CD1c-positive myeloid dendritic cell (primary cell): ENCODE measurements around the gene ETS1.

Experiments used
- DNase-seq: peaks from one replicate; pipeline ENCODE4 v3.0.0-alpha.2; 2016; ENCODE audit errors: extremely low spot score

Gene ETS1

DNA sequence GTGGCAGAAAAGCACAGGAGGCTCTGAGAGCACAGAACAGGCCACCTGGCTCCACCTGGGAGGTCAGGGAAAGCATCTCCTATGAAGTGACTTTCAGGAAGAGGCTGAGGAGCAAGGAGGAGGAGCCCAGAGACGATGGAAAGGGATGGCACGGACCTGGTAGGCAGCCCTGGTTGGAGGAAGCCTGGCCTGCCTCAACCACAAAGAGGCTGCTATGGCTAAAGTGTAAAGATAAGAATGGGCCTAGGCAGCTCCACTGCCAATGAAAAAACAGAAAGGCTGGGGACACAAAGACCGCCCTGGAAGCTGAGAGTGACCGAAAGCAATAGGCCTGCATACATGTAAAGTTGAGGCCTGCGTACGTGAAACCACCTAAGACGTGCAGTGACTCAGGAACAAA lies 31.2 kb upstream of the ETS1 start:
- no peak for DNase-seq

- no peak for DNase-seq
Observed at GRCh38 chr11:128616161-128616560, 28.8 kb upstream of the ETS1 start.

GRCh38 chr11:128615612-128616011 lies 28.3 kb upstream of the ETS1 start:
- DNase-seq = no peak

DNA sequence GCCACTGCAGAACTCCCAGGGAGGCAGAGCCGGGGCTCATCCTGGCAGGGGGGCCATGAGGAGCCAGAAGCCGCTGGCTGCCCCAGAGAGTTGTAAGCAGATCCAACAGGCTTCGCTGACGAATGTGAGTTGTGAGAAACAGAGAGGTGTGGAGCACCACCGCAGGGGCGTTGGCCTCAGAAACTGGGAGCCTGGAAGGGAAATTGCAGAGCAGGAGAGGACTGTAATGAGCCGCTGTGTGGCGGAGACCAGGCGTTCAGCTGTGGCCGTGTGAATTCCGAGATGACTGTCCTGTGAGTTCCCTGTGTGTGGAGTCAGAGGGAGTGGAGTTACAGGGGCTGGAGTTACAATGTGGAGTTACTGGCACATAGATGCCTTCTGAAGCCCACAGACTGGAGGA lies 27.7 kb upstream of the ETS1 start:
- no peak for DNase-seq

DNA sequence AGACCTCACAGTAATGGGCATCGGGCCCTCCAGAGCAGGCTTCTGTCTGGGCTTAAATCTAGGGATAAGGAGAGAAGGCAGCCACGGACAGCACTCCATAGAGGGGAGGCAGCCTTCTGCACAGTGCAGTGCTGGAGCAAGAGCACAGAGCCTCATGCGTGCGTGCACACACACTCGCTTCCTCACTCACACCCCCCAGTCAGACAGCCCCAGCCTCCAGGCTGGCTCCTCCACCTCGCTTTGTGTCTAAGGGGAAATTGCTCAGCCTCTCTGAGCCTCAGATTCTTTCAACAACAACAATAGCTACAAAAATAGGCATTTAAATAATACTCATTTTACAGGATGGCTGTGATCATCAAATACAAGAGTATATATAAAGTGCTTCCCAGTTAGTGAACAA lies 26.7 kb upstream of the ETS1 start:
- no peak for DNase-seq

GRCh38 chr11:128613300-128613995 lies 26.1 kb upstream of the ETS1 start:
- DNase-seq = no peak

- peak; percentile 20 for DNase-seq
Observed at GRCh38 chr11:128610721-128611617, 23.6 kb upstream of the ETS1 start.

DNA sequence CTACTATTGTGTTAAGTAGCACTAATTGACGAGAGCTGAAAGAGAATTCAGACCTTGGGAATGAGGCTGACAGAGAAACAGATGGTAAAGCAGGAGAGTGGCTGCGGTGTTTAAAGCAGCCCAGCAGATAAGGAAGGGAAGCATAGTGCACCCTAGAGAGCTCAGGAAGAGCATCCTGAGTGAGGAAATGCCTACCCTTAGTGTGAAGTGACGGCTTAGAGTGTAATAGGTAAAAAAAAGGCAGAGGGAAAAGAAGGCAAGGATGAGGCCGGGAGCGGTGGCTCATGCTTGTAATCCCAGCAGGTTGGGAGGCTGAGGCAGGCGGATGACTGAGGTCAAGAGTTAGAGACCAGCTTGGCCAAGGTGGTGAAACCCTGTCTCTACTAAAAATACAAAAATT lies 22.4 kb upstream of the ETS1 start:
- DNase-seq = no peak

- DNase-seq = no peak
Observed at GRCh38 chr11:128608746-128609407, 21.5 kb upstream of the ETS1 start.

DNA sequence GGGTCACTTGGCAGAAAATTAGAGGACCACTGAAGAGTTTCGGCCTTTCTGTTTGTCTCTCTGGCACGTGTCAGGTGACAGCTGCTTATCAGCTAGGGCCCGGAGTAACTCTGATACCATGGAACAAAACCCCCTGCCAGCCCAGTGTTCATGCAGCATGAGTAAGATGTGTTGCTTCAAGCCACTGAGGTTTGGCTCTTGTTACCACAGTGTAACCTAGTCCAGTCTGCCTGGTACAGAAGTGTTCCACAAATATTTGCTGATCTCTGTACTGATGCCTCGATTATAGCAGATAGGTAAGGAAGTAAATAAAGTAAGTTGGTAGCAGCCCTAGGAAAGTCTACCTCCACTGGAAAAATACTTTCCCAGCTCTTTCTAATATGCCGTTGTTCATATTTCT lies 20.5 kb upstream of the ETS1 start:
- no peak for DNase-seq

- DNase-seq = no peak
Observed at GRCh38 chr11:128604723-128605122, 17.4 kb upstream of the ETS1 start.

- no peak for DNase-seq
Observed at GRCh38 chr11:128603752-128604414, 16.5 kb upstream of the ETS1 start.

DNA sequence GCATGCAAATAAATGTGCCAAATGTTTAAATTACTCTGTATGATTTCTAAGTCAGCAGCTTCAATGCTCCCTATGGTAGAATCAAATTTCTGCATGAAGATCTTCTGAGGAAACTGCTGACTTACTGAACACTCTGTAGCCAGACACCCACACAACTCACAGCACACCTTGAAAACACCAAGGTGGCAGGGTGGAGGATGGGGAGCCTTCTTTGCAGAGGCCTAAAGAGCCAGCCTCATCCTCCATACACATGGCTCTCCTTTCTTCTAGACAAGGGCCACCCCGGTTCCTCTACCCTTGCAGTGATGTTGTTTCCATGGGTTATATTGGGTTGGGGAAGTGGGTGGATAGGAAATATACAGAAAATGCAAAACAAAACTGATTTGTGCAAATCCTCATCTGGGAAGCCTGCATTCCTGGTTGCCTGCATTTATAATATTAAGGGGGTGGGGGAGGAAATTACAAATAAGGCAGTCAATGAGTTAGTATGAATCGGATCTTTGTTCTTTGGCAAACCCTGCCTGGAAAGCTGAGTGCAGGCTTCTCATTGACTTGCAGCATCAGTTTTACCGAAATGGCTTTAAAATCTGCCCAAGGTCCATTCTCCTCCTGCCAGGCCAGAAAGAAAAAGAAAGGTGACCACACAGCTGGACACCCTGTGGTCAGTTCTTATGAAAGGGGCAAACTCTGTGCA lies 15.8 kb upstream of the ETS1 start:
- no peak for DNase-seq

GRCh38 chr11:128599729-128600128 lies 12.4 kb upstream of the ETS1 start:
- no peak for DNase-seq

DNA sequence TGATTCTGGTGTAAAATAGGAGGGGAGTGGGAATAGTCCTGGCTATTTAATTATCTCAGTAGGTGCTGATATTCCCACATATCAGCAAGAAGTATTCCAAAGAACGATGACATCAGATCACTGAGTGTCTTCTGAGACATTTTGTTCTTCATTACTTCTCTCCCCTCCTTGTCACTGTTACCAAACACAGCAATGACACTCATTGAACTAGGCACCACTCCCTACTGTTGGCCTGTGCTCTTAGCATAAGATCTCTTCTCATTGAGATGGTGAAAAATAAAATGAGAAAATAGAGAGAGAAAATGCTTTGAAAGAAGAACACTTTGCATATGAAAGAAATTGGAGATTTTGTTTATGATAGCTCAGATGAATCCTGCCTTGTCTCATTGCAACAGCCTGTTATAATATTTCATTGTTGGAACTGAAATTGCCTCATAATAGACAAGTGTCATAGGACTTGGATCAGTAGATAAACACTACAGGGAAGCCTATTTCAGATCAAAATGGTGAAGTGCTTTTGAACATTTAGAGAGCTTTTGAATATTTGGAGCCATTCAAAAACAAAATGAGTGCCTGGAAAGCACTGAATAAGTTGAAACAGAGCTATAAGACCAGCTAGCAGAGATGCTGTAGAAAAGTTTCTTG lies 11.3 kb upstream of the ETS1 start:
- DNase-seq = no peak

DNA sequence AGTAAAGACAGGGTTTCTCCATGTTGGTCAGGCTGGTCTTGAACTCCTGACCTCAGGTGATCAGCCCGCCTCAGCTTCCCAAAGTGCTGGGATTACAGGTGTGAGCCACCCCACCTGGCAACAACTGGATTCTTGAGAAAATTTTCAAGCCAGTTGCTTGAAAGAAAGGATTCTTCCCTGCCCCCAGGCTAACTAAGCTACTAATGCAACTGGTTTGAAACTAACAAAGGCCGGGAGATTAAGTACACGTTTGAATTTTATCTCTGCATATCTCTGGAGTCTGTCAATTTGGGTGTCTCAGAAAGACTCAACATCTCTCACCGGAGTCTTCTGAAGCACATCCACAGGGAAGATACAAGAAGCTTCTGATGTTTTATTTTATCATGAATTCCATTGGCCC lies 10.7 kb upstream of the ETS1 start:
- no peak for DNase-seq

DNA sequence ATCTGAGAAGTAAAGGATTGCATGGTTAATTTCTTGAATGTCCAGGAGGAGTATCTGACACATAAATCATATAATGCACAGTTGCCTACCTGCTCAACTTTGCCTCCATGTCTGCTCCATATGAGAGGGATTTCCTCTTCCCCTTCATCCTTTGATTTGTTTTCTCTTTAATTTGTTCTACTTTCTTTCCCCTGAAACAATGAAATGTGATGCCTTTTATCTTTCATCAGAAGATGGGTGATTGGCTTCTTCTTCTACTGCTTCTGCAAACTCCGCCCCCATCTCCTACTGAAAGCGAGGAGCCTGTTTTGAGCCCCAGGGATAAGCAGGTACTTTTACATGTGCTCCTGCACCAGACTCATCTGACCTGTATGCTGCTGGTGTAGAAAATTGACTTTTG lies 9.9 kb upstream of the ETS1 start:
- no peak for DNase-seq

DNA sequence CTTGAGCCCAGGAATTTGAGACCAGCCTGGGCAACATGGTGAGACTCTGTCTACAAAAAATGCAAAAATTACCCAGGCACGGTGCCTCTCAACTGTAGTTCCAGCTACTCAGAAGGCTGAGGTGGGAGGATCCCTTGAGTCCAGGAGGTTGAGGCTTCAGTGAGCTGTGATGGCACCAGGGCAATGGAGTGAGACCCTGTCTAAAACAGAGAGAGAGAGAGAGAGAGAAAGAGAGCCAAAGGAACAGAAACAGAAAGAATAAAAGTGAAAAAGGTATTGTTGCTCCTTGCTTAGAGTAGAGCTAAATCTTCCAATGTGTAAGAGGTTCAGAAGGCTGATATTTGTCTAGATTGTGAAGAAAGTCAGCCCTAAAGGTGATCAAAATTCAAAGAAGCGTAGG lies 8.9 kb upstream of the ETS1 start:
- no peak for DNase-seq

GRCh38 chr11:128595775-128596174 lies 8.4 kb upstream of the ETS1 start:
- DNase-seq = no peak

DNA sequence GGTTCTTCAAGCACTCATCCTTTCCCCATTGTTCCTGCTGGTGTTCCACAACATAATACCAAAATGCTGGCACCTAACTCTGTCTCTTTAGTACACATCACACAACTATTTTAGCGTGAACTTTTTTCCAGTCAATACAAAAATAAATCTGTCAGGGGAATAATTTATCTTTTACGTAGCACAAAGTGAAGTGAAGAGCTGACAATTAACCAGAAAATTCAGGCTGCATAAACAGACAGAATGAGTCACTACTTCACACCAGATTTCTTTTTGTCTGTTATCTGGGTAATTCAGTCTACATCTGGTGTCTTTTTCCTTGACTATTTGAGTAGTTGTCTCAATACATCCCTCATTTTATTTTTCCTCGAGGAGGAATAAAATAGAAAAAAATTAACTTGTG lies 7.9 kb upstream of the ETS1 start:
- DNase-seq = no peak

GRCh38 chr11:128594226-128594625 lies 6.9 kb upstream of the ETS1 start:
- no peak for DNase-seq
